K562 (cell line): ENCODE measurements around the gene SLC1A5. TPM values are rescaled to one million over a fixed set of nuclear protein-coding genes. Genes with fewer than 3 reads are reported as not detected.

ENCODE experiments used
- ARHGAP35 ChIP-seq: fragments of 450-650 bp; IDR thresholded peaks from 2 replicates; pipeline ENCODE4 v1.6.1; 2018; ENCODE audit not compliant: partially characterized antibody
- CUX1 ChIP-seq: fragments of 200-800 bp; sonication (Bioruptor generic); IDR thresholded peaks from 2 replicates; pipeline ENCODE4 v1.6.1; 2016; ENCODE audit warnings: missing genetic modification characterization, missing compliant biosample characterization
- MAZ ChIP-seq, 2 experiments: fragments of 450-650 bp in 1 of 2; sonication (generic) in 1 of 2; formaldehyde crosslinking; IDR thresholded peaks in 1 of 2; conservative IDR thresholded peaks in 1 of 2; 2 replicates each; pipeline versions ENCODE4 v1.4.0 to v1.5.0; 2020; ENCODE audit warnings: mild to moderate bottlenecking in 1 of 2, missing genetic modification reagents in 1 of 2
- POLR2H ChIP-seq: IDR thresholded peaks from 2 replicates; pipeline ENCODE4 v1.6.1; 2016; ENCODE audit warnings: missing genetic modification characterization, low read depth, mild to moderate bottlenecking, control low read depth, missing compliant biosample characterization, moderate library complexity
- SIN3A ChIP-seq, 2 experiments: fragments of 150-350 bp in 1 of 2; IDR thresholded peaks; 2 replicates each; pipeline ENCODE4 v1.6.1; 2011 to 2016; ENCODE audit warnings: borderline replicate concordance in 2 of 2, low read depth in 2 of 2, low read length in 2 of 2, mild to moderate bottlenecking in 2 of 2, moderate library complexity in 2 of 2; ENCODE audit not compliant: control insufficient read depth in 1 of 2
- THRA ChIP-seq: fragments of 450-650 bp; IDR thresholded peaks from 2 replicates; pipeline ENCODE4 v1.6.1; 2017; ENCODE audit warnings: mild to moderate bottlenecking, moderate library complexity
- XRCC4 ChIP-seq: IDR thresholded peaks from one replicate; pipeline ENCODE4 v1.6.1; 2011; ENCODE audit not compliant: insufficient read depth, insufficient read length; ENCODE audit errors: extremely low read depth
- ZEB2 ChIP-seq: fragments of 450-650 bp; IDR thresholded peaks from 2 replicates; pipeline ENCODE4 v1.6.1; 2016
- ZFP36 ChIP-seq: fragments of 150-350 bp; IDR thresholded peaks from 2 replicates; pipeline ENCODE4 v1.6.1; 2018; ENCODE audit warnings: low read length, low read depth; ENCODE audit not compliant: partially characterized antibody
- ZNF592 ChIP-seq: fragments of 450-650 bp; IDR thresholded peaks from 2 replicates; pipeline ENCODE4 v1.6.1; 2017; ENCODE audit warnings: antibody characterized with exemption, mild to moderate bottlenecking
- polyA plus RNA-seq, 8 experiments: library from polyadenylated mRNA; depleted of rRNA in 4 of 8; stranded (reverse) in 5 of 8; unstranded in 3 of 8; fragments of >200 nt; fragmentation: Nextera tagmentation in 2 of 8; fragmentation: Illumina TruSeq in 1 of 8; extraction: Ambion mirVana in 2 of 8; extraction: Trizol in 1 of 8; gene quantifications; 2 replicates each; pipeline versions ENCODE4 v1.2.1 to v1.2.3, GENCODE V29; 2011 to 2014; ENCODE audit warnings: inconsistent platforms in 1 of 8, missing spikeins in 1 of 8
- total RNA-seq, 7 experiments: library from RNA; depleted of rRNA in 6 of 7; stranded (reverse); fragments of >200 nt in 6 of 7; fragmentation: Illumina TruSeq in 2 of 7; extraction: Trizol in 2 of 7; gene quantifications; 2 replicates each; pipeline versions ENCODE4 v1.2.1 to v1.2.3, GENCODE V29; 2011 to 2021; ENCODE audit warnings: low replicate concordance in 1 of 7

SLC1A5 gene
- total and polyA plus RNA-seq, 9 of the 15 experiments (the other 6 are each of a cell fraction or from before 2014, with no cell fraction given), result 31.2 to 417 (median 134) TPM

GRCh38 chr19:46787040-46787330, 1.4 kb downstream of the SLC1A5 start (continued):
- TF ChIP-seq CUX1 (CRISPR knock-in tag) (0 out of 2 replicates have a peak, but pooled peaks have one; percentile 14), ZEB2 (no peak), POLR2H (tag) (0 out of 2 replicates have a peak, but pooled peaks have one; percentile 24), SIN3A (IDR thresholded peaks at IDR 0.05; ENCODE audit: borderline replicate concordance in 2 of 2, control insufficient read depth in 1 of 2, low read depth in 2 of 2, low read length in 2 of 2) (0 out of 4 replicates have a peak, but pooled peaks of 1 of the 2 experiments have one; percentile 6), ARHGAP35 (no peak), ZNF592 (0 out of 2 replicates have a peak, but pooled peaks have one; percentile 2), XRCC4 (no peak), MAZ (CRISPR knock-in tag; conservative IDR thresholded peaks at IDR 0.05 in 1 of 2, IDR thresholded peaks at IDR 0.05 in 1 of 2) (no peak), ZFP36 (no peak), THRA (no peak)
- TF ChIP-seq, all 486 proteins: peak for 8
